ENCODE results near the gene PARP2.
"Not testable (repeated sequence)": the region's sequence is repeated elsewhere in the genome, so short reads cannot be mapped to it uniquely, and the experiment has no call there.

The PARP2 gene

DNA sequence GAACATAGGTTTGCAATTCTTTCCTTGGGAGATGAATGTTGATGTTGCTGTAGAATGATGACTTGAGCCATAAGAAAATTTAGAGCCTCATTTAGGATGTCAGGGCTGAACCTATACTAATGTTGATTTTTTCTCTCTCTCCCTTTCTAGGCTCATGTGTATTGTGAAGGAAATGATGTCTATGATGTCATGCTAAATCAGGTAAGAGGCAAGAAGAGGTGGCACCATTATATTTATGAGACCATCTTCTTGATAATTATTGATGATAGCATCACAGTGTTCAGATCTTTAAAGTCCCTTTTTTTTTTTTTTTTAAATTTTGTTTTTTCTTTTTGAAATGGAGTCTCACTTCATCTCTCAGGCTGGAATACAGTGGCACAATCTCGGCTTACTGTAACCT, 3.3 kb downstream of the PARP2 start:
- no peak for DNase-seq (ENCODE audit: extremely low read depth in 1 of 2, low read depth in 1 of 2)

- no peak for DNase-seq (ENCODE audit: extremely low read depth in 1 of 2, low read depth in 1 of 2)
Measured at GRCh38 chr14:20347747-20348146, 4.3 kb downstream of the PARP2 start.

GRCh38 chr14:20350282-20350681, 6.8 kb downstream of the PARP2 start:
- DNase-seq (ENCODE audit: extremely low read depth in 1 of 2, low read depth in 1 of 2) = no peak

GRCh38 chr14:20350860-20351259, 7.4 kb downstream of the PARP2 start:
- DNase-seq (ENCODE audit: extremely low read depth in 1 of 2, low read depth in 1 of 2) = no peak

- DNase-seq (ENCODE audit: extremely low read depth in 1 of 2, low read depth in 1 of 2) = no peak
Measured at GRCh38 chr14:20356422-20356821, 13.0 kb downstream of the PARP2 start.

DNA sequence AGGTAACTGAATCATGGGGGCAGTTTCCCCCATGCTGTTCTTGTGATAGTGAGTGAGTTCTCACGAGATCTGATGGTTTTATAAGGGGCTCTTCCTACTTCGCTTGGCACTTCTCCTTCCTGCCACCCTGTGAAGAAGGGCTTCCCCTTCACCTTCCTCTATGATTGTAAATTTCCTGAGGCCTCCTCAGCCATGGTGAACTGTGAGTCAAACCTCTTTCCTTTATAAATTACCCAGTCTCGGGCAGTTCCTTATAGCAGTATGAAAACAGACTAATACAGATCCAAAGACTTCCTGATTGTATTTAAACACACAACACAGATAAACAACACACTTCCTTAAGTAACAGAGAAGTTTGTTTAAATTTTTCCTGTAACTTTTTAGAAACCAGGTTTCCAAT, 15.0 kb downstream of the PARP2 start:
- not testable (repeated sequence) for DNase-seq (ENCODE audit: extremely low read depth in 1 of 2, low read depth in 1 of 2)

GRCh38 chr14:20365928-20366327, 22.5 kb downstream of the PARP2 start:
- no peak for DNase-seq (ENCODE audit: extremely low read depth in 1 of 2, low read depth in 1 of 2)

GRCh38 chr14:20372796-20373195, 29.4 kb downstream of the PARP2 start:
- DNase-seq (ENCODE audit: extremely low read depth in 1 of 2, low read depth in 1 of 2) = no peak

DNA sequence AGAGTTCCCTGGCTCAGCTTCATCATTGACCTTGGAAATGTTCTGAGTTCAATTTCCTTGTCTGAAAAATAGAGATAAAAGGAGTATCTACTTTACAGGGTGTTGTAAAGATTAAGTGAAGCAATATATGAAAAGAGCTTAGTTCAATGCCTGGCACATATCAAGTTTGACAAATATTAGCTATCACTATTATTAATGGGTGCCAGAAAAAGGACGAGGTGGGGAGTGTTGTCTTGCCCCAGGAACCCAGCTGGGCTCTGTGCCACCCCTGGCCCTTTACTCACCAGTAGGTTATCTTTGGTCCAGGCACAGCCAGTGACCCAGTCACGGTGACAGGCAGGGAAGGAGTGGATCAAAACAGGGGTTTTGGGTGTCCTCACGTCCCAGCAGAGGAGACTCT, 32.0 kb downstream of the PARP2 start:
- DNase-seq (ENCODE audit: extremely low read depth in 1 of 2, low read depth in 1 of 2) = no peak

- DNase-seq (ENCODE audit: extremely low read depth in 1 of 2, low read depth in 1 of 2) = no peak
Measured at GRCh38 chr14:20376071-20376588, 32.7 kb downstream of the PARP2 start.

DNA sequence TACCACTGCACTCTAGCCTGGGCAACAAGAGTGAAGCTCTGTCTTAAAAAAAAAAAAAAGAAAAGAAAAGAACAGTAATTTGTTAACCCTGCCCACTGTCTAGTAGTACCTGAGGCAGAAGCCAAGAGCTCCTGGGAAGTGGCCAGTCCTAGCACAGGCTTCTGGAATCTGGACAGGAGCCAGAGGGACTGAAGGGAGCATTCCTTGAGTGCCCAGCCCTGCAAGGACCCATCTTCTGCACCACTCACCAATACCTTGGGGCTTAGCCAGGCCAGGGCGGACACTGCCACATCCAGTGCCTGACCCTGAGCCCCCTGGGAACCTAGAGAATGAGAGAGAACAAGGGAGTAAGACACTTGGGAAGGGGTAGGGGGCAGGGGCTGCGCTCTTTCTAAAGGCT, 33.7 kb downstream of the PARP2 start:
- no peak for DNase-seq (ENCODE audit: extremely low read depth in 1 of 2, low read depth in 1 of 2)

- no peak for DNase-seq (ENCODE audit: extremely low read depth in 1 of 2, low read depth in 1 of 2)
Measured at GRCh38 chr14:20379743-20380142, 36.3 kb downstream of the PARP2 start.

- DNase-seq (ENCODE audit: extremely low read depth in 1 of 2, low read depth in 1 of 2) = no peak
Measured at GRCh38 chr14:20380681-20381080, 37.2 kb downstream of the PARP2 start.

GRCh38 chr14:20381341-20381740, 37.9 kb downstream of the PARP2 start:
- no peak for DNase-seq (ENCODE audit: extremely low read depth in 1 of 2, low read depth in 1 of 2)

DNA sequence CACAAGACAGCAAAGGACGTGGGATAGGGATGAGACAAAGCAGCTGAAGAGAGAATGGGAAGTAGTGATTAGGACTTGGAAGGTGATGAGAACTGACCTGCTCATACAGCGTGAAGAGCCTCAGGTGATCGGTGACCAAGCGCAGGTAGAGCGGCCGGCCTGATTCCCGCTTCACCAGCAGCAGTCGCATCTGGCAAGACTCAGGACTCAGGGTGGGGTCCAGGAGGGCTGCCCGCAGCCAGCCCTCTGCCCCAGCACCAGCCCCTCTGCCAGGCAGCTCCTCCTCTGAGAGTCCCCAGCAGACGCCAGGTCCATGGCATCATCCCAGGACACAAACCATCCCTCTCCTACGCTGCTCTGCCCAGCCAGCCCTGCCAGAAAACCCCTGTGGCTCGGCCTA, 39.1 kb downstream of the PARP2 start:
- no peak for DNase-seq (ENCODE audit: extremely low read depth in 1 of 2, low read depth in 1 of 2)

GRCh38 chr14:20383032-20383431, 39.6 kb downstream of the PARP2 start:
- no peak for DNase-seq (ENCODE audit: extremely low read depth in 1 of 2, low read depth in 1 of 2)

GRCh38 chr14:20383636-20384035, 40.2 kb downstream of the PARP2 start:
- no peak for DNase-seq (ENCODE audit: extremely low read depth in 1 of 2, low read depth in 1 of 2)

- DNase-seq (ENCODE audit: extremely low read depth in 1 of 2, low read depth in 1 of 2) = no peak
Measured at GRCh38 chr14:20384321-20384720, 40.9 kb downstream of the PARP2 start.

DNA sequence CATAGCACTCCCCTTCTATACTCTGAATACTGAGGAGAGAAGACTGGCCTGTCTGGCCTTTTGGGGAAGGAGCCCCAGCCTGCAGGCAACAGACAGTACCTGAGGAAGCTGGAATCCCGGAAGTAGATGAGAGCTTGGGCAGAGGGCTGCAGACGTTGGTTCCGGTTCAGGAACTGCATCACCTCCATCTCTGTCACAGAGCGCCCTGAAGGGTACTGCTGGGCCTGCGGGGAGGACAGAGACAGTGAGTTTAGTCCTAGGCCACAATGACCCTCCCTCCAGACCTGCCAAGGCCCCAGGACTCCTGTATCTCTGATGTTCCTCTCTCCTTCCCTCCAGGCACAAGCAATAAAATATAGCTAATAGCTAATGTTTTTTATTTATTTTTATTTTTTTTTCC, 41.5 kb downstream of the PARP2 start:
- DNase-seq (ENCODE audit: extremely low read depth in 1 of 2, low read depth in 1 of 2) = no peak

DNA sequence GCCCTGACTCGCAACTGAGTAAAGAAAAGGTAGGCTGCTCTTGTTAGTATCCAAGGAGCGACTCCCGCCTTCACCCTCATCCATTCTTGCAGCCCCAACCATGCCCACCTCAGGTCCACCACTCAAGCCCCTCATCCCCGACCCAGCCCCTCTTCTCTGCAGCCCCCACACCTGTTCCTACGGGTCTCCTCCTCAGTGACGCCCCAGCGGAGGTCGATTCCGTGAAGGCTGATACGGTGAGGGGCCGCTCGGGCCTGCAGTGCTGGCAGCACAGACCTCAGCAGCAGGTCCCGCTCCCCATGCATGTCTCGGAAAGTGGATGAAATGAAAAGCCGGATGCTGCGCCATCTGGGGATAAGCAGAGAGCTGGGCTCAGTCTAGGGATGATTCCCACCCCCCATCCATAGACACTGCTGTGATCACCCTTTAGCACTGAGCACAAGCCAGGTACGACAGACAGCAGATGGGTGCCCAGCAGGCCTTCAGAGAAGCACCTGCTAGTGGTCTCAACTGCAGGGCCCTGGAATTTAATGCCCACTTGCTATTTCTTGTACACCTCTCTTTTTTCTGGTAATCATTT, 42.9 kb downstream of the PARP2 start:
- DNase-seq (ENCODE audit: extremely low read depth in 1 of 2, low read depth in 1 of 2) = no peak

DNA sequence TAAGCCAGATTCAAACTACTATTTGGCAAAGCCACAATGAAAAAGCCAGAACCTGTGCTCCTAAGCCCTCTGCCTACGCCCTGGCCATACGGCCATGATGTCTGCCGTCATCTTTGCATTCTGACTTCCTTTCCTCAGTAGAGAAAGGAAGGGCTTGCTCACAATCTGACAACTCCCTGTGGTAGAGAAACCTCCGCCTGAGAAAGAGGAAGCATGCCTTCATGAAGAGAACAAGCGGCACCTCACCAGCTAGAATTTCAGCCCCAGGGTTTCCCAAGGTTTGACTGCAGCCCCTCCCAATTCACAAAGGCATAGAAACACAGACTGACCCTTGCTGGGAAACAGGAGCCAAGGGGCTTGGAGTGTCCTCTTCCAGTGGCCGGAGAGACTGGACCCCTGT, 44.1 kb downstream of the PARP2 start:
- no peak for DNase-seq (ENCODE audit: extremely low read depth in 1 of 2, low read depth in 1 of 2)

DNA sequence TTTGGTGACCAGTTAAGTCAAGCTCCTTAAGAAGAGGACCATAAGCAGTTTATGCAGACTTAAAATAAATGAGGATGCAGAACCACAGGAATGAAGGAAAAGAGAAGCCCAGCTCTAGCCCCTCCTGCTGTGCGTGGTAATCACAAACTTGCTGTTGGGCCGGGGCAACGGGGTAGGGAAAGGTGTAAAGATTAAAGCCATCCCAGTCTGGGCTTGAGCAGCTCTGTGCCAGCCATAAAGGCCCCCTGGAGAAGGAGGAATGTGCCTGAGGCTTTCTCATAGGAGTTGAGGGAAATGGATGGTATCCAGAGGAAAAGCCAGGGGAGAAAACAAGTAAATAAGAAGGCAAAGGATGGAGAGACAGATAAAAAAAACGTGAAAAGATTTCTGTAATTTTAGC, 44.7 kb downstream of the PARP2 start:
- DNase-seq (ENCODE audit: extremely low read depth in 1 of 2, low read depth in 1 of 2) = no peak

- no peak for DNase-seq (ENCODE audit: extremely low read depth in 1 of 2, low read depth in 1 of 2)
Measured at GRCh38 chr14:20391505-20391904, 48.1 kb downstream of the PARP2 start.

Data from stimulated activated CD8-positive, alpha-beta memory T cell treated with anti-CD3 and anti-CD28 coated beads, Interleukin-7, amount 100 ng/mL, for 48 hours (primary cell).